Measurements from ENCODE around the gene DLGAP1. TPM values are rescaled to one million over a fixed set of nuclear protein-coding genes. Genes with fewer than 3 reads are reported as not detected.
"Not testable (repeated sequence)": the region's sequence is repeated elsewhere in the genome, so short reads cannot be mapped to it uniquely, and the experiment has no call there.

Gene DLGAP1
- total and polyA plus RNA-seq, 4 donors, result 0.75 to 6.6 (median 3.6) TPM

- H3K27me3 ChIP-seq (ENCODE audit: control insufficient read depth in 1 of 2, insufficient read depth in 2 of 2, low read length in 1 of 2), result no peaks in the 10 kb centered on the region
- intact Hi-C loops (cut with DNase I), result no loop called here
- no peak for ATAC-seq (ENCODE audit: low FRiP score)
- H3K4me1 ChIP-seq (ENCODE audit: control insufficient read depth in 1 of 2, insufficient read depth in 2 of 2, low read length in 2 of 2), result no peaks in the 10 kb centered on the region
- no peak for DNase-seq
- H3K36me3 ChIP-seq (ENCODE audit: control insufficient read depth in 1 of 2, insufficient read depth in 2 of 2, low read length in 1 of 2), result no peaks in the 10 kb centered on the region
- no peak overlapping the region for H3K27ac ChIP-seq (ENCODE audit: low read depth in 1 of 2, low read length in 2 of 2)
- no peaks in the 10 kb centered on the region for H3K9me3 ChIP-seq (ENCODE audit: control insufficient read depth, low read length)
- no peak overlapping the region for H3K4me3 ChIP-seq (ENCODE audit: low read length in 2 of 2)
- WGBS, 2 donors, result 90 to 93% methylated on average over 6 of the region's 6 CpGs
Measured at GRCh38 chr18:3610813-3611212, 844.3 kb downstream of the DLGAP1 start.

GRCh38 chr18:3610188-3610708 lies 844.9 kb downstream of the DLGAP1 start:
- WGBS, 2 donors, result 83 to 87% methylated on average over 2 of the region's 2 CpGs
- H3K36me3 ChIP-seq (ENCODE audit: control insufficient read depth in 1 of 2, insufficient read depth in 2 of 2, low read length in 1 of 2), result no peaks in the 10 kb centered on the region
- H3K27me3 ChIP-seq (ENCODE audit: control insufficient read depth in 1 of 2, insufficient read depth in 2 of 2, low read length in 1 of 2), result no peaks in the 10 kb centered on the region
- no peak for DNase-seq
- no peaks in the 10 kb centered on the region for H3K9me3 ChIP-seq (ENCODE audit: control insufficient read depth, low read length)
- intact Hi-C loops (cut with DNase I), result no loop called here
- no peak overlapping the region for H3K27ac ChIP-seq (ENCODE audit: low read depth in 1 of 2, low read length in 2 of 2)
- no peak overlapping the region for H3K4me3 ChIP-seq (ENCODE audit: low read length in 2 of 2)
- no peak for ATAC-seq (ENCODE audit: low FRiP score)
- H3K4me1 ChIP-seq (ENCODE audit: control insufficient read depth in 1 of 2, insufficient read depth in 2 of 2, low read length in 2 of 2), result no peaks in the 10 kb centered on the region

- no peak overlapping the region for H3K27ac ChIP-seq (ENCODE audit: low read depth in 1 of 2, low read length in 2 of 2)
- intact Hi-C loops (cut with DNase I), result no loop called here
Measured at GRCh38 chr18:3608488-3608887, 846.6 kb downstream of the DLGAP1 start.

GRCh38 chr18:3608099-3608453 lies 847.0 kb downstream of the DLGAP1 start:
- 86 to 94% methylated on average over 7 to 8 of the region's 8 CpGs for WGBS, 2 donors
- H3K4me3 ChIP-seq (ENCODE audit: low read length in 2 of 2); H3K4me1 ChIP-seq (ENCODE audit: control insufficient read depth in 1 of 2, insufficient read depth in 2 of 2, low read length in 2 of 2); H3K9me3 ChIP-seq (ENCODE audit: control insufficient read depth, low read length); H3K27me3 ChIP-seq (ENCODE audit: control insufficient read depth in 1 of 2, insufficient read depth in 2 of 2, low read length in 1 of 2); DNase-seq; H3K36me3 ChIP-seq (ENCODE audit: control insufficient read depth in 1 of 2, insufficient read depth in 2 of 2, low read length in 1 of 2); intact Hi-C loops (cut with DNase I); ATAC-seq (ENCODE audit: low FRiP score); H3K27ac ChIP-seq (ENCODE audit: low read depth in 1 of 2, low read length in 2 of 2): not testable (repeated sequence)

More at GRCh38 chr18:3608488-3608887, 846.6 kb downstream of the DLGAP1 start:
- ATAC-seq (ENCODE audit: low FRiP score) (no peak), DNase-seq (no peak)
- WGBS, 2 donors, result 96 to 98% methylated on average over 4 of the region's 4 CpGs
- H3K9me3 ChIP-seq (ENCODE audit: control insufficient read depth, low read length), result no peaks in the 10 kb centered on the region
- no peaks in the 10 kb centered on the region for H3K36me3 ChIP-seq (ENCODE audit: control insufficient read depth in 1 of 2, insufficient read depth in 2 of 2, low read length in 1 of 2)
- no peak overlapping the region for H3K4me3 ChIP-seq (ENCODE audit: low read length in 2 of 2)
- no peaks in the 10 kb centered on the region for H3K27me3 ChIP-seq (ENCODE audit: control insufficient read depth in 1 of 2, insufficient read depth in 2 of 2, low read length in 1 of 2)
- peaks cover 0 to 2% of the 10 kb centered on the region in 2 donors for H3K4me1 ChIP-seq (ENCODE audit: control insufficient read depth in 1 of 2, insufficient read depth in 2 of 2, low read length in 2 of 2)

- Histone ChIP-seq H3K4me1 (ENCODE audit: control insufficient read depth in 1 of 2, insufficient read depth in 2 of 2, low read length in 2 of 2) (peaks cover 0 to 2% of the 10 kb centered on the region in 2 donors), H3K36me3 (ENCODE audit: control insufficient read depth in 1 of 2, insufficient read depth in 2 of 2, low read length in 1 of 2) (no peaks in the 10 kb centered on the region), H3K4me3 (ENCODE audit: low read length in 2 of 2) (no peak overlapping the region), H3K27ac (ENCODE audit: low read depth in 1 of 2, low read length in 2 of 2) (no peak overlapping the region), H3K27me3 (ENCODE audit: control insufficient read depth in 1 of 2, insufficient read depth in 2 of 2, low read length in 1 of 2) (no peaks in the 10 kb centered on the region), H3K9me3 (ENCODE audit: control insufficient read depth, low read length) (no peaks in the 10 kb centered on the region)
- no peak for DNase-seq
- WGBS, 2 donors, result 84 to 87% methylated on average over 8 of the region's 8 CpGs
- ATAC-seq (ENCODE audit: low FRiP score), result no peak
- intact Hi-C loops (cut with DNase I), result no loop called here
Measured at GRCh38 chr18:3607309-3608098, 847.6 kb downstream of the DLGAP1 start.

- intact Hi-C loops (cut with DNase I), result not testable (repeated sequence)
- WGBS, 2 donors, result 86 to 88% methylated on average over 10 of the region's 10 CpGs
Measured at GRCh38 chr18:3606863-3607262, 848.2 kb downstream of the DLGAP1 start.

GRCh38 chr18:3605954-3606443 lies 849.1 kb downstream of the DLGAP1 start:
- DNase-seq, result no peak
- intact Hi-C loops (cut with DNase I), result loop anchor here in 1 of 2 donors (2.0 kb wide), 1 partner anchor 17 kb away; no protein-coding TSS in a partner anchor

More at GRCh38 chr18:3606863-3607262, 848.2 kb downstream of the DLGAP1 start:
- H3K27ac ChIP-seq (ENCODE audit: low read depth in 1 of 2, low read length in 2 of 2), result peak overlapping the region in 1 of 2 donors; percentile 11
- not testable (repeated sequence) for DNase-seq; H3K9me3 ChIP-seq (ENCODE audit: control insufficient read depth, low read length); H3K4me3 ChIP-seq (ENCODE audit: low read length in 2 of 2); H3K36me3 ChIP-seq (ENCODE audit: control insufficient read depth in 1 of 2, insufficient read depth in 2 of 2, low read length in 1 of 2); ATAC-seq (ENCODE audit: low FRiP score); H3K27me3 ChIP-seq (ENCODE audit: control insufficient read depth in 1 of 2, insufficient read depth in 2 of 2, low read length in 1 of 2); H3K4me1 ChIP-seq (ENCODE audit: control insufficient read depth in 1 of 2, insufficient read depth in 2 of 2, low read length in 2 of 2)

GRCh38 chr18:3605486-3605952 lies 849.6 kb downstream of the DLGAP1 start:
- intact Hi-C loops (cut with DNase I), result loop anchor here in 1 of 2 donors (2.0 kb wide), 1 partner anchor 17 kb away; no protein-coding TSS in a partner anchor
- no peaks in the 10 kb centered on the region for H3K36me3 ChIP-seq (ENCODE audit: control insufficient read depth in 1 of 2, insufficient read depth in 2 of 2, low read length in 1 of 2)
- DNase-seq (no peak), ATAC-seq (ENCODE audit: low FRiP score) (no peak)
- peak overlapping the region; percentile 45 to 90 for H3K27ac ChIP-seq (ENCODE audit: low read depth in 1 of 2, low read length in 2 of 2)
- no peaks in the 10 kb centered on the region for H3K9me3 ChIP-seq (ENCODE audit: control insufficient read depth, low read length)
- peaks cover 2% of the 10 kb centered on the region in 2 donors for H3K4me1 ChIP-seq (ENCODE audit: control insufficient read depth in 1 of 2, insufficient read depth in 2 of 2, low read length in 2 of 2)
- WGBS, 2 donors, result 21 to 22% methylated on average over 5 of the region's 5 CpGs
- peak overlapping the region in 1 of 2 donors; percentile 24 for H3K4me3 ChIP-seq (ENCODE audit: low read length in 2 of 2)
- no peaks in the 10 kb centered on the region for H3K27me3 ChIP-seq (ENCODE audit: control insufficient read depth in 1 of 2, insufficient read depth in 2 of 2, low read length in 1 of 2)

More at GRCh38 chr18:3605954-3606443, 849.1 kb downstream of the DLGAP1 start:
- peak; percentile 38 for ATAC-seq (ENCODE audit: low FRiP score)
- Histone ChIP-seq H3K4me3 (ENCODE audit: low read length in 2 of 2) (peak overlapping the region in 1 of 2 donors; percentile 3), H3K36me3 (ENCODE audit: control insufficient read depth in 1 of 2, insufficient read depth in 2 of 2, low read length in 1 of 2) (no peaks in the 10 kb centered on the region), H3K27me3 (ENCODE audit: control insufficient read depth in 1 of 2, insufficient read depth in 2 of 2, low read length in 1 of 2) (no peaks in the 10 kb centered on the region), H3K9me3 (ENCODE audit: control insufficient read depth, low read length) (no peaks in the 10 kb centered on the region), H3K4me1 (ENCODE audit: control insufficient read depth in 1 of 2, insufficient read depth in 2 of 2, low read length in 2 of 2) (peaks cover 2% of the 10 kb centered on the region in 2 donors), H3K27ac (ENCODE audit: low read depth in 1 of 2, low read length in 2 of 2) (peak overlapping the region; percentile 28 to 90)
- WGBS, 2 donors, result 1% methylated on average over 9 of the region's 9 CpGs

Data from aorta (tissue), 5 donors.